H1 (cell line): Measurements from ENCODE around the gene GSG1L. TPM values are rescaled to one million over a fixed set of nuclear protein-coding genes. Genes with fewer than 3 reads are reported as not detected.

ENCODE experiments used
- CTCF ChIA-PET: fragments of 300-600 bp; sonication (Branson Sonifier 250); formaldehyde crosslinking; loops from one replicate; lab custom pipeline; 2021; ENCODE audit not compliant: partially characterized antibody; lab: Charles Lee
- POLR2A ChIA-PET: fragments of 300-600 bp; sonication (Branson Sonifier 250); formaldehyde crosslinking; loops from one replicate; lab custom pipeline; 2021; ENCODE audit warnings: inconsistent platforms; ENCODE audit not compliant: partially characterized antibody; lab: Charles Lee
- DNase-seq, 2 experiments: peaks; one replicate each; pipeline versions ENCODE4 v3.0.0 to v3.0.0-alpha.2; 2010 to 2022; ENCODE audit warnings: low spot score in 2 of 2, low read depth in 1 of 2, mixed read lengths in 1 of 2
- FAIRE-seq: peaks from 2 replicates; lab custom pipeline; 2011; peaks lifted over from hg19 to GRCh38; lab: Jason Lieb, UNC
- H2AFZ ChIP-seq: 2 replicates; pipeline ENCODE4 v1.8.1; 2012; ENCODE audit warnings: low read length, inconsistent platforms
- H2AK5ac ChIP-seq: 2 replicates; pipeline ENCODE4 v1.6.1; 2013; ENCODE audit warnings: low read depth, low read length
- H2BK120ac ChIP-seq: replicated peaks from 2 replicates; pipeline ENCODE3; 2013; ENCODE audit warnings: low read depth, low read length, inconsistent platforms
- H2BK12ac ChIP-seq: 2 replicates; pipeline ENCODE4 v1.6.1; 2013; ENCODE audit warnings: low read depth, low read length
- H2BK15ac ChIP-seq: 2 replicates; pipeline ENCODE4 v1.6.1; 2013; ENCODE audit warnings: low read length
- H2BK20ac ChIP-seq: 2 replicates; pipeline ENCODE4 v1.6.1; 2013; ENCODE audit warnings: low read length
- H2BK5ac ChIP-seq: 2 replicates; pipeline ENCODE4 v1.6.1; 2013; ENCODE audit warnings: low read depth, low read length
- H3K14ac ChIP-seq: 2 replicates; pipeline ENCODE4 v1.6.1; 2013; ENCODE audit warnings: inconsistent platforms; ENCODE audit not compliant: insufficient read length
- H3K18ac ChIP-seq: 2 replicates; pipeline ENCODE4 v1.6.1; 2013; ENCODE audit warnings: low read length; ENCODE audit errors: extremely low read depth
- H3K23ac ChIP-seq: 2 replicates; pipeline ENCODE4 v1.6.1; 2013; ENCODE audit warnings: inconsistent platforms; ENCODE audit not compliant: insufficient read length
- H3K23me2 ChIP-seq: 2 replicates; pipeline ENCODE4 v1.6.1; 2013; ENCODE audit warnings: low read depth, low read length
- H3K27ac ChIP-seq: 2 replicates; pipeline ENCODE4 v1.6.1; 2011; ENCODE audit warnings: low read depth, low read length, inconsistent platforms
- H3K27me3 ChIP-seq, 4 experiments: replicated peaks in 1 of 4; 1 replicate in 1 of 4; 2 replicates in 3 of 4; pipeline versions ENCODE4 v1.6.1 to v1.8.1; 2011 to 2013; ENCODE audit warnings: low read length in 3 of 4, mild to moderate bottlenecking in 3 of 4, inconsistent platforms in 2 of 4, mixed read lengths in 2 of 4, moderate library complexity in 1 of 4; ENCODE audit not compliant: control insufficient read depth in 3 of 4, insufficient read depth in 3 of 4; ENCODE audit errors: extremely low read depth in 1 of 4
- H3K36me3 ChIP-seq, 4 experiments: 2 replicates each; pipeline versions ENCODE4 v1.6.1 to v1.8.1; 2011 to 2013; ENCODE audit warnings: mild to moderate bottlenecking in 4 of 4, low read length in 3 of 4, moderate library complexity in 2 of 4, control low read depth in 1 of 4, inconsistent platforms in 1 of 4; ENCODE audit not compliant: insufficient read depth in 4 of 4, control insufficient read depth in 2 of 4
- H3K4ac ChIP-seq: replicated peaks from 2 replicates; pipeline ENCODE3; 2013; ENCODE audit warnings: low read length, low read depth, mixed read lengths, inconsistent platforms; ENCODE audit not compliant: insufficient read length
- H3K4me1 ChIP-seq, 4 experiments: replicated peaks in 1 of 4; 1 replicate in 1 of 4; 2 replicates in 3 of 4; pipeline versions ENCODE4 v1.6.1 to v1.8.1; 2011 to 2013; ENCODE audit warnings: low read length in 3 of 4, inconsistent platforms in 2 of 4, mixed read lengths in 1 of 4; ENCODE audit not compliant: insufficient read depth in 4 of 4, control insufficient read depth in 3 of 4
- H3K4me2 ChIP-seq, 2 experiments: 2 replicates each; pipeline versions ENCODE4 v1.6.1 to v1.8.1; 2011 to 2013; ENCODE audit warnings: low read depth in 2 of 2, low read length in 2 of 2, control low read depth in 1 of 2, inconsistent platforms in 1 of 2, mild to moderate bottlenecking in 1 of 2; ENCODE audit not compliant: insufficient read depth in 1 of 2
- H3K4me3 ChIP-seq, 4 experiments: fragments of 200-600, 300-600 bp in 1 of 4; sonication (generic), shearing (Covaris generic), sonication (Bioruptor Twin) in 1 of 4; 2 replicates each; pipeline versions ENCODE4 v1.5.1 to v1.8.1; 2011 to 2016; ENCODE audit warnings: low read length in 4 of 4, low read depth in 3 of 4, control low read depth in 2 of 4, inconsistent platforms in 2 of 4, mild to moderate bottlenecking in 2 of 4, mixed read lengths in 1 of 4, moderate library complexity in 1 of 4; ENCODE audit not compliant: insufficient read depth in 2 of 4; ENCODE audit errors: extremely low read depth in 1 of 4
- H3K56ac ChIP-seq: replicated peaks from 2 replicates; pipeline ENCODE3; 2013; ENCODE audit warnings: low read depth, mild to moderate bottlenecking, mixed read lengths, low read length, inconsistent platforms; ENCODE audit not compliant: insufficient read length
- H3K79me1 ChIP-seq: 2 replicates; pipeline ENCODE4 v1.6.1; 2013; ENCODE audit warnings: low read depth, low read length, control low read depth
- H3K79me2 ChIP-seq, 2 experiments: 2 replicates each; pipeline versions ENCODE4 v1.6.1 to v1.8.1; 2012 to 2013; ENCODE audit warnings: low read length in 2 of 2, mild to moderate bottlenecking in 2 of 2, inconsistent platforms in 1 of 2; ENCODE audit not compliant: insufficient read depth in 2 of 2, control insufficient read depth in 1 of 2
- H3K9ac ChIP-seq, 4 experiments: replicated peaks in 1 of 4; 1 replicate in 1 of 4; 2 replicates in 3 of 4; pipeline versions ENCODE4 v1.6.1 to v1.8.1; 2011 to 2013; ENCODE audit warnings: low read depth in 3 of 4, low read length in 3 of 4, control low read depth in 2 of 4, mild to moderate bottlenecking in 2 of 4, moderate library complexity in 2 of 4, inconsistent platforms in 1 of 4; ENCODE audit errors: extremely low read depth in 1 of 4
- H3K9me3 ChIP-seq, 2 experiments: 2 replicates each; pipeline versions ENCODE4 v1.6.1 to v1.8.1; 2012 to 2013; ENCODE audit warnings: mild to moderate bottlenecking in 2 of 2, moderate library complexity in 2 of 2, control low read depth in 1 of 2, inconsistent platforms in 1 of 2, low read depth in 1 of 2, low read length in 1 of 2, mixed read lengths in 1 of 2; ENCODE audit not compliant: insufficient read depth in 2 of 2
- H4K20me1 ChIP-seq, 2 experiments: replicated peaks in 1 of 2; 2 replicates each; pipeline versions ENCODE3 to v1.8.1; 2011 to 2013; ENCODE audit warnings: inconsistent platforms in 2 of 2, low read length in 2 of 2, mild to moderate bottlenecking in 1 of 2; ENCODE audit not compliant: insufficient read depth in 2 of 2, control insufficient read depth in 1 of 2
- H4K5ac ChIP-seq: 2 replicates; pipeline ENCODE4 v1.6.1; 2013; ENCODE audit warnings: low read length, low read depth, mixed read lengths, inconsistent platforms; ENCODE audit not compliant: insufficient read length
- H4K8ac ChIP-seq: 2 replicates; pipeline ENCODE4 v1.8.0; 2013; ENCODE audit warnings: mild to moderate bottlenecking, moderate library complexity, low read length, inconsistent platforms; ENCODE audit not compliant: insufficient read depth; ENCODE audit errors: extremely low read depth
- H4K91ac ChIP-seq: replicated peaks from 2 replicates; pipeline ENCODE3; 2013; ENCODE audit warnings: low read length, mixed read lengths, inconsistent platforms; ENCODE audit not compliant: insufficient read length
- BRCA1 ChIP-seq: IDR thresholded peaks from 2 replicates; pipeline ENCODE4 v1.6.1; 2012; ENCODE audit warnings: low read depth, low read length, improper control_type of control experiment
- CHD2 ChIP-seq: IDR thresholded peaks from 2 replicates; pipeline ENCODE4 v1.6.1; 2012; ENCODE audit warnings: low read length, improper control_type of control experiment
- CREB1 ChIP-seq: IDR thresholded peaks from 2 replicates; pipeline ENCODE4 v1.6.1; 2012; ENCODE audit warnings: inconsistent platforms
- EZH2 ChIP-seq: fragments of 200-600 bp; sonication (generic); IDR thresholded peaks from 2 replicates; pipeline ENCODE4 v1.7.1; 2012; ENCODE audit warnings: low read depth, mild to moderate bottlenecking, moderate library complexity, low read length, inconsistent platforms; ENCODE audit not compliant: severe bottlenecking
- GABPA ChIP-seq: IDR thresholded peaks from 2 replicates; pipeline ENCODE4 v1.6.1; 2011; ENCODE audit warnings: mild to moderate bottlenecking, low read length, moderate library complexity, borderline replicate concordance; ENCODE audit not compliant: insufficient read depth
- JUND ChIP-seq: IDR thresholded peaks from 2 replicates; pipeline ENCODE4 v1.6.1; 2011; ENCODE audit warnings: mild to moderate bottlenecking, improper control_type of control experiment, low read length
- KDM1A ChIP-seq: fragments of 200-600, 300-600 bp; sonication (generic); IDR thresholded peaks from 2 replicates; pipeline ENCODE4 v1.7.1; 2016; ENCODE audit warnings: mild to moderate bottlenecking, low read length, borderline replicate concordance
- KDM5A ChIP-seq: fragments of 200-600 bp; IDR thresholded peaks from 2 replicates; pipeline ENCODE4 v1.7.1; 2012; ENCODE audit warnings: mild to moderate bottlenecking, low read length, inconsistent platforms, mixed read lengths
- RAD21 ChIP-seq, 2 experiments: IDR thresholded peaks in 1 of 2; conservative IDR thresholded peaks in 1 of 2; 2 replicates each; pipeline ENCODE4 v1.6.1; 2011; ENCODE audit warnings: low read depth in 2 of 2, low read length in 2 of 2, improper control_type of control experiment in 1 of 2, inconsistent platforms in 1 of 2, mild to moderate bottlenecking in 1 of 2, moderate library complexity in 1 of 2
- SP2 ChIP-seq: IDR thresholded peaks from 2 replicates; pipeline ENCODE4 v1.6.1; 2012; ENCODE audit warnings: mild to moderate bottlenecking, low read length, inconsistent platforms
- TBP ChIP-seq: IDR thresholded peaks from 2 replicates; pipeline ENCODE4 v1.6.1; 2011; ENCODE audit warnings: low read depth, low read length, improper control_type of control experiment
- YY1 ChIP-seq: IDR thresholded peaks from 2 replicates; pipeline ENCODE4 v1.6.1; 2011; ENCODE audit warnings: low read depth, mild to moderate bottlenecking, low read length
- WGBS, 2 experiments: shearing (Covaris generic) in 1 of 2; methylation state at CpG; one replicate each; pipeline versions ENCODE4 v1.1.6 to v1.1.7; 2013 to 2015; ENCODE audit warnings: low lambda C conversion rate in 2 of 2, mixed read lengths in 2 of 2, inconsistent platforms in 1 of 2, low coverage in 1 of 2, missing lambda C conversion rate in 1 of 2; ENCODE audit not compliant: insufficient replicate concordance in 2 of 2, insufficient coverage in 1 of 2, insufficient read length in 1 of 2; ENCODE audit errors: extremely low coverage in 1 of 2, missing lambda C conversion rate in 1 of 2; 5-methylcytosine and 5-hydroxymethylcytosine counted together
- polyA plus RNA-seq, 7 experiments: library from polyadenylated mRNA; depleted of rRNA in 3 of 7; stranded (reverse) in 5 of 7; unstranded in 2 of 7; fragments of >200 nt in 5 of 7; fragments of 200-250 nt in 2 of 7; gene quantifications; 1 replicate in 5 of 7; 2 replicates in 1 of 7; 4 replicates in 1 of 7; pipeline versions ENCODE4 v1.2.1 to v1.2.3, GENCODE V29; 2011 to 2013; ENCODE audit warnings: missing spikeins in 2 of 7, mixed read lengths in 2 of 7
- total RNA-seq: library from RNA; stranded (reverse); fragmentation: NEBNext Ultra II Directional; extraction: Animal tissue kit (Norgen Biotek cat#: 25700); gene quantifications from 2 replicates; pipeline ENCODE4 v1.2.1, GENCODE V29; 2021

The GSG1L gene
- total and polyA plus RNA-seq, 2 of the 8 experiments (the other 6 are each of a cell fraction or from before 2014, with no cell fraction given): 0.71 to 1.1 TPM

- H4K5ac ChIP-seq: no peak overlapping the region
- no peaks in the 10 kb centered on the region for H3K27me3 ChIP-seq
- H3K79me2 ChIP-seq: no peaks in the 10 kb centered on the region
- no peak overlapping the region for H2BK5ac ChIP-seq
- H2BK120ac ChIP-seq: no peak overlapping the region
- TF ChIP-seq RAD21 (IDR thresholded peaks at IDR 0.05 in 1 of 2, conservative IDR thresholded peaks at IDR 0.05 in 1 of 2; ENCODE audit: low read depth in 2 of 2, low read length in 2 of 2): no peak
- TF ChIP-seq JUND: no peak
- TF ChIP-seq CREB1: no peak
- TF ChIP-seq YY1: no peak
- TF ChIP-seq KDM5A: no peak
- no peak for TF ChIP-seq CHD2
- no peak for TF ChIP-seq TBP
- TF ChIP-seq SP2: no peak
- TF ChIP-seq BRCA1: no peak
- TF ChIP-seq EZH2: no peak
- TF ChIP-seq GABPA: no peak
- no peak for TF ChIP-seq KDM1A
- no peak overlapping the region for H2BK20ac ChIP-seq
- H3K4me3 ChIP-seq: no peak overlapping the region
- H3K23ac ChIP-seq: no peak overlapping the region
- H3K9me3 ChIP-seq: no peaks in the 10 kb centered on the region
- ChIA-PET CTCF (interaction anchor here (1.2 kb wide), 1 partner anchor 289 kb away, joined by 3 read pairs; no protein-coding TSS in a partner anchor), POLR2A (no interaction called here)
- no peak overlapping the region for H2BK15ac ChIP-seq
- no peak overlapping the region for H3K14ac ChIP-seq
- no peaks in the 10 kb centered on the region for H4K20me1 ChIP-seq
- no peak overlapping the region for H4K8ac ChIP-seq
- 70% methylated on average over 6 of the region's 6 CpGs; no CpG with 5 or more reads in 1 of the 2 experiments for WGBS, 2 experiments
- H3K4me1 ChIP-seq: no peaks in the 10 kb centered on the region
- no peak overlapping the region for H3K56ac ChIP-seq
- DNase-seq (no peak), FAIRE-seq (no peak)
- no peak overlapping the region for H3K4me2 ChIP-seq
- H3K18ac ChIP-seq: no peak overlapping the region
- H3K9ac ChIP-seq: no peak overlapping the region
- no peaks in the 10 kb centered on the region for H3K36me3 ChIP-seq
- no peak overlapping the region for H3K27ac ChIP-seq
- no peak overlapping the region for H2AK5ac ChIP-seq
- H4K91ac ChIP-seq: no peak overlapping the region
- no peak overlapping the region for H2AFZ ChIP-seq
- no peak overlapping the region for H3K4ac ChIP-seq
- no peak overlapping the region for H2BK12ac ChIP-seq
- no peaks in the 10 kb centered on the region for H3K23me2 ChIP-seq
- H3K79me1 ChIP-seq: no peaks in the 10 kb centered on the region
Observed at GRCh38 chr16:27928542-27928941, 135.0 kb downstream of the GSG1L start.
